Ecto neural progenitor cell (in vitro differentiated cells): ENCODE measurements around the gene ALOXE3.
"Not testable (repeated sequence)": the region's sequence is repeated elsewhere in the genome, so short reads cannot be mapped to it uniquely, and the experiment has no call there.

Experiments
- DNase-seq: peaks from one replicate; pipeline ENCODE4 v3.0.0-alpha.2; 2018; ENCODE audit warnings: low spot score

Gene ALOXE3

GRCh38 chr17:8069587-8069860 lies 48.8 kb downstream of the ALOXE3 start:
- DNase-seq: no peak

- no peak for DNase-seq
Observed at GRCh38 chr17:8068736-8069586, 49.4 kb downstream of the ALOXE3 start.

GRCh38 chr17:8067806-8068205 lies 50.5 kb downstream of the ALOXE3 start:
- no peak for DNase-seq

- DNase-seq: no peak
Observed at GRCh38 chr17:8066841-8067775, 51.2 kb downstream of the ALOXE3 start.

GRCh38 chr17:8064561-8065019 lies 53.7 kb downstream of the ALOXE3 start:
- DNase-seq: no peak

GRCh38 chr17:8063761-8064534 lies 54.4 kb downstream of the ALOXE3 start:
- DNase-seq: no peak

- no peak for DNase-seq
Observed at GRCh38 chr17:8062807-8063483, 55.4 kb downstream of the ALOXE3 start.

GRCh38 chr17:8062435-8062806 lies 55.9 kb downstream of the ALOXE3 start:
- DNase-seq: no peak

- not testable (repeated sequence) for DNase-seq
Observed at GRCh38 chr17:8061851-8062250, 56.5 kb downstream of the ALOXE3 start.

- DNase-seq: peak; percentile 76
Observed at GRCh38 chr17:8060274-8060673, 58.0 kb downstream of the ALOXE3 start.

GRCh38 chr17:8059131-8059530 lies 59.2 kb downstream of the ALOXE3 start:
- no peak for DNase-seq

GRCh38 chr17:8057691-8058114 lies 60.6 kb downstream of the ALOXE3 start:
- DNase-seq: peak; percentile 74

GRCh38 chr17:8056976-8057625 lies 61.2 kb downstream of the ALOXE3 start:
- no peak for DNase-seq

- no peak for DNase-seq
Observed at GRCh38 chr17:8056232-8056975, 61.9 kb downstream of the ALOXE3 start.

- DNase-seq: no peak
Observed at GRCh38 chr17:8055851-8056231, 62.5 kb downstream of the ALOXE3 start.

GRCh38 chr17:8053600-8053999 lies 64.7 kb downstream of the ALOXE3 start:
- no peak for DNase-seq

- no peak for DNase-seq
Observed at GRCh38 chr17:8052256-8053252, 65.8 kb downstream of the ALOXE3 start.

GRCh38 chr17:8051831-8052230 lies 66.5 kb downstream of the ALOXE3 start:
- no peak for DNase-seq

- DNase-seq: no peak
Observed at GRCh38 chr17:8048736-8049135, 69.6 kb downstream of the ALOXE3 start.
